OCI-LY1 (cell line): ENCODE results near the gene DENND1A.

Source experiments
- CTCF ChIP-seq: fragments of 200-600 bp; sonication (generic), shearing (Covaris generic); IDR thresholded peaks from 2 replicates; pipeline ENCODE4 v1.5.1; 2017; ENCODE audit warnings: mild to moderate bottlenecking, antibody characterized with exemption, low read length, moderate library complexity, mixed read lengths
- EZH2 ChIP-seq: fragments of 200-600 bp; sonication (generic), shearing (Covaris generic); IDR thresholded peaks from 2 replicates; pipeline ENCODE4 v1.8.0; 2017; ENCODE audit warnings: borderline replicate concordance, mixed run types, mild to moderate bottlenecking, antibody characterized with exemption, low read length, moderate library complexity, mixed read lengths

DNA sequence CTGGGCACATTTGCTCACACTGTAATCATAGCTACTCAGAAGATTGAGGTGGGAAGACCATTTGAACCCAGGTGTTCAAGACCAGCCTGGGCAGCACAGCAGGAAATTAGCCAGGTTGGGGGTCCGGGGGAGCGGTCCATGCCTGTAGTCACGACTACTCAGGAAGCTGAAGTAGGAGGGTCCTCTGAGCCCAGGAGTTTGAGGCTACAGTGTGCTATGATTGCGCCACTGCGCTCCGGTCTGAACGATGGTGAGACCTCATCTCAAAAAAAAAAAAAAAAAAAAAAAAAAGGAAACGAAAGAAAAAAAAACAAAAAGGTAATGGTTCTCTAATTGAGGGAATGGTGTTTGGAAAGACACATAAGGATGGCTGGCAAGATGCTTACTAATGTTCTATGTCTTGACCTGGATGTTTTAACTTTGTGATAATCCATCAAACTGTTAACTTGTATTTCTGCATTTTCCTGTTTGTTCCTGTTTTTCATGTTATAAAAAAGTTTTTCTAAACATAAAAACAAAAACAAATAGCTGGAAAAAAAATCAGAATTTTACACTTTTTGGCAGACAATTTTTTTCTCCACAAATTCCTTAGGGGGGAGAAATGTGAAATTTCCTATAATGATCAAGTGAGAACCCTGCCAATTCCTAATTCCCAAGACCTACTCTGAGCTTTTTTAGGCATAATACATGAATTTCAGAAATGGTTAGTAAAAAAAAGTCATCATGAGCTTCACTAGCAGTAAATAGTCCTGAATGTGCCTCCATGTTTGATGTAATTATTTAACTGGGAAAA lies 96.9 kb downstream of the DENND1A start:
- TF ChIP-seq CTCF (no peak), EZH2 (no peak)
